ENCODE results near the gene SEC22A. TPM values are rescaled to one million over a fixed set of nuclear protein-coding genes. Genes with fewer than 3 reads are reported as not detected.

Gene SEC22A
- total and polyA plus RNA-seq, 2 of the 13 experiments (the other 11 are each of a cell fraction or from before 2014, with no cell fraction given) = 14.1 to 17.3 TPM

GRCh38 chr3:123157598-123158287, 44.0 kb upstream of the SEC22A start (continued):
- no peak for TF ChIP-seq ZNF770 (CRISPR knock-in tag; IDR thresholded peaks at IDR 0.05)
- peak; percentile 3; the same call in 1 of the 2 replicates for TF ChIP-seq ETV5 (CRISPR knock-in tag; IDR thresholded peaks at IDR 0.05; ENCODE audit: borderline replicate concordance)
- TF ChIP-seq MED1 (CRISPR knock-in tag; IDR thresholded peaks at IDR 0.05) = peak; percentile 22; the same call in 1 of the 2 replicates
- TF ChIP-seq JUN (CRISPR knock-in tag; IDR thresholded peaks at IDR 0.05) = 0 out of 2 replicates have a peak, but pooled peaks have one; percentile 37
- TF ChIP-seq, protein P1, sequence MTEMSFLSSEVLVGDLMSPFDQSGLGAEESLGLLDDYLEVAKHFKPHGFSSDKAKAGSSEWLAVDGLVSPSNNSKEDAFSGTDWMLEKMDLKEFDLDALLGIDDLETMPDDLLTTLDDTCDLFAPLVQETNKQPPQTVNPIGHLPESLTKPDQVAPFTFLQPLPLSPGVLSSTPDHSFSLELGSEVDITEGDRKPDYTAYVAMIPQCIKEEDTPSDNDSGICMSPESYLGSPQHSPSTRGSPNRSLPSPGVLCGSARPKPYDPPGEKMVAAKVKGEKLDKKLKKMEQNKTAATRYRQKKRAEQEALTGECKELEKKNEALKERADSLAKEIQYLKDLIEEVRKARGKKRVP (CRISPR knock-in tag; IDR thresholded peaks at IDR 0.05) = peak in 1 of 2 experiments; percentile 79; a peak in 2 of 4 replicates
- no peak for TF ChIP-seq REXO4 (CRISPR knock-in tag; IDR thresholded peaks at IDR 0.05; ENCODE audit: borderline replicate concordance)
- TF ChIP-seq, protein P2, sequence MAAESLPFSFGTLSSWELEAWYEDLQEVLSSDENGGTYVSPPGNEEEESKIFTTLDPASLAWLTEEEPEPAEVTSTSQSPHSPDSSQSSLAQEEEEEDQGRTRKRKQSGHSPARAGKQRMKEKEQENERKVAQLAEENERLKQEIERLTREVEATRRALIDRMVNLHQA (CRISPR knock-in tag; IDR thresholded peaks at IDR 0.05) = no peak
- TF ChIP-seq NCOA2 (CRISPR knock-in tag; IDR thresholded peaks at IDR 0.05) = peak; percentile 59
- 0 out of 2 replicates have a peak, but pooled peaks have one; percentile 58 for TF ChIP-seq TBX3 (IDR thresholded peaks at IDR 0.05; ENCODE audit: borderline replicate concordance)
- TF ChIP-seq RARA (CRISPR knock-in tag; IDR thresholded peaks at IDR 0.05) = peak; percentile 91
- peak; percentile 70 for TF ChIP-seq NR2C2 (CRISPR knock-in tag; IDR thresholded peaks at IDR 0.05; ENCODE audit: borderline replicate concordance)
- no peak for TF ChIP-seq ATAD3A (CRISPR knock-in tag; IDR thresholded peaks at IDR 0.05)
- no peak for TF ChIP-seq ZNF773 (CRISPR knock-in tag; IDR thresholded peaks at IDR 0.05; ENCODE audit: borderline replicate concordance)
- TF ChIP-seq SALL1 (CRISPR knock-in tag; IDR thresholded peaks at IDR 0.05) = peak; percentile 81
- TF ChIP-seq ZNF670 (CRISPR knock-in tag; IDR thresholded peaks at IDR 0.05; ENCODE audit: borderline replicate concordance) = 0 out of 2 replicates have a peak, but pooled peaks have one; percentile 49
- peak; percentile 71 for TF ChIP-seq BCL6 (CRISPR knock-in tag; IDR thresholded peaks at IDR 0.05)
- TF ChIP-seq FOXP1 (IDR thresholded peaks at IDR 0.05) = no peak
- TF ChIP-seq FOXP1 (CRISPR knock-in tag; IDR thresholded peaks at IDR 0.05) = peak; percentile 77
- no peak for TF ChIP-seq ZNF33A (CRISPR knock-in tag; IDR thresholded peaks at IDR 0.05; ENCODE audit: borderline replicate concordance)
- TF ChIP-seq SIX1 (CRISPR knock-in tag; IDR thresholded peaks at IDR 0.05; ENCODE audit: borderline replicate concordance) = 0 out of 2 replicates have a peak, but pooled peaks have one; percentile 24
- 0 out of 2 replicates have a peak, but pooled peaks have one; percentile 23 for TF ChIP-seq SAP130 (CRISPR knock-in tag; IDR thresholded peaks at IDR 0.05; ENCODE audit: low read depth)
- TF ChIP-seq SOX6 (IDR thresholded peaks at IDR 0.05) = no peak
- peak; percentile 99 for TF ChIP-seq SOX6 (CRISPR knock-in tag; IDR thresholded peaks at IDR 0.05)
- peak; percentile 55 for TF ChIP-seq ZSCAN31 (CRISPR knock-in tag; IDR thresholded peaks at IDR 0.05; ENCODE audit: low read depth)
- TF ChIP-seq NR2F1 (CRISPR knock-in tag; IDR thresholded peaks at IDR 0.05) = peak; percentile 55 to 62; a peak in 3 of 4 replicates
- TF ChIP-seq RORA (CRISPR knock-in tag; IDR thresholded peaks at IDR 0.05) = no peak
- TF ChIP-seq ZFP36L1 (CRISPR knock-in tag; IDR thresholded peaks at IDR 0.05) = no peak
- peak; percentile 64; the same call in 1 of the 2 replicates for TF ChIP-seq ONECUT2 (CRISPR knock-in tag; IDR thresholded peaks at IDR 0.05)
